ENCODE measurements around the gene SLCO4A1.

SLCO4A1 gene

DNA sequence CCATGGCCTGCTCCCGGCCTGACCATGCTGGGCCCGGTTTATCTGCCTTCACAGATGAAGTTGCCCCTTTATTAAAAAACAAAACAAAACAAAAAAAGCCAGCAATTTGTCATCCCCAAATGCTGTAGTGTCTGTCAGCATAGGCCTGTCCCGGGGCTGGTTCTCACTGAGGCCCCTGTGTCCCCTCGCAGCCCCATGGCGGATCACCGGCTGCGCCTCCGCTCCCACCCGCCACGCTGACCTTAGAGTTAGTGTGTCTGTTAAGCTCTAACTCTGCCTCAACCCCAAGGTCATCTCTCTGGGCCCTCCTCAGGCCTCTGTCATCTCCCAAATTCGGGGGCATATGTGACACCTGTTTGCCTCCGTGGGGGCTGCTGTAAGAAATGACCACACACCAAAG is 11.1 kb downstream of the SLCO4A1 start:
- DNase-seq: no peak

DNA sequence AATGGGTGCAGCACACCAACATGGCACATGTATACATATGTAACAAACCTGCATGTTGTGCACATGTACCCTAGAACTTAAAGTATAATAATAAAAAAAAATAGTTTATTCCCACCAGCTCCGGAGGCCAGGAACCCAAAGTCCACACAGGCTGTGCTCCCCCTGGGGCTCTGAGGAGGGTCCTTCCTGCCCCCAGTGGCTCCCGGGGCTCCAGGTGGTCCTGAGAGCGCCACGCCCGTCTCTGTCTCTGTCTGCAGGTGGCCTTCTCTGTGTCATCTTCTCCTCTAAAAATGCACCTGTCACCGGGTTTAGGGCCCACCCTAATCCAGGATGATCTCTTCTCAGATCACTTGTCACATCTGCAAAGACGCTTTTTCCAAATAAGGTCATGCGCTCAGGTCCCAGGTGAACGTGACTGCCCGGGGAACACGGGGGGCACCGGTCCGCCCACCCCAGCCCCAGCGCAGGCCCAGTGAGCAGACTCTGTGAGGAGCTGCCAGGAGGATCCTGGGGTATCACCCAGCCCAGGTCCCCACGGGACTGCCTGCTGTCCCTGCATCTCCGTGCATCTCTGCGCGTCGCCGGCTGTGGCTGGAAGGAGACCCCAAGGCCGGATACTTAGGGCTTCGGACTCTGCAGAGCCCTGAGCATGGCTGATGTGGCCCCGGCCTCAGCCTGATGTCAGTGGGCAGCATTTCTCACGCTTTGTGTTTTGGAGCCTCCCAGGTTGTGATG is 11.8 kb downstream of the SLCO4A1 start:
- DNase-seq: no peak

DNA sequence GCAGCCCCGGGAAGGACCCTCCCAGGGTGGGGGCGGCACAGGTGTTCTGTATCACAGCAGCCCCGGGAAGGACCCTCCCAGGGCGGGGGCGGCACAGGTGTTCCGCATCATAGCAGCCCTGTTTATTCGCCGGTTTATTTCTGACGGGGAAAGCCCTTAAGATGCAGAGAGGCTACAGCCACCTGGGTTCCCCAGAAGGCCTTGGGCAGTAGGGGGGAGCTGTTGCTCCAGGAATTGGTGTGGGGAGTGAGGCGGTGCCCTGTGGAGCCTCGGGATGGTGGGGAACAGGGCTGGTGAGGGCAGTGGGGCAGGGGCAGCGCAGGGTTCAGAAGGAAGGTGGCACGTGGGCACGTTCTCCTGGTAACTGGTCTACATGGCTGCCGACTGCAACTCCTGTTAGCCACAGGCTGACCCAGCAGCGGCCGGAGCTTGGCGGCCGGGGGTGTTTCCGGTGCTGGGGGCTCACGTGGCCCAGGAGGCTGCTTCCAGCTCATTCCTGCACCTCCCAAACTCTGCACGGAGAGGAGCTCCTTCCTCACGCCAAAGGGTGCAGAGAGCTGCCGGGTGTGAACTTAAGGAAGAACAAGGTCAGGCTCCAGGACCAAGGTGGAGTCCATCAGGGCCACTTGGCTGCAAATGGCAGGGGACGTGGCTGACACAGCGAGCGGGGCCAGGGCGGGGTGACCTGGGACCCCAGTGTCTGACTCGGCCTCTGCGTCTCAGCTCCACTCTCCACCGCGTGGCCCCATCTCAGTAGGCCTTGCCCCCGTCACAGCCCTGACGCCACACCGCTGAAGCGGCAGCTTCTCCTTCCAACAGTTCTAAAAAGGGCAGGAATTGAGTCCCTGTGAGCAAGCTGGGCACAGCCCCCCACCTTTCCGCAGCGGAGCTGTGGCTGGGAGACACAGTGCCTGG is 13.2 kb downstream of the SLCO4A1 start:
- DNase-seq: no peak

DNA sequence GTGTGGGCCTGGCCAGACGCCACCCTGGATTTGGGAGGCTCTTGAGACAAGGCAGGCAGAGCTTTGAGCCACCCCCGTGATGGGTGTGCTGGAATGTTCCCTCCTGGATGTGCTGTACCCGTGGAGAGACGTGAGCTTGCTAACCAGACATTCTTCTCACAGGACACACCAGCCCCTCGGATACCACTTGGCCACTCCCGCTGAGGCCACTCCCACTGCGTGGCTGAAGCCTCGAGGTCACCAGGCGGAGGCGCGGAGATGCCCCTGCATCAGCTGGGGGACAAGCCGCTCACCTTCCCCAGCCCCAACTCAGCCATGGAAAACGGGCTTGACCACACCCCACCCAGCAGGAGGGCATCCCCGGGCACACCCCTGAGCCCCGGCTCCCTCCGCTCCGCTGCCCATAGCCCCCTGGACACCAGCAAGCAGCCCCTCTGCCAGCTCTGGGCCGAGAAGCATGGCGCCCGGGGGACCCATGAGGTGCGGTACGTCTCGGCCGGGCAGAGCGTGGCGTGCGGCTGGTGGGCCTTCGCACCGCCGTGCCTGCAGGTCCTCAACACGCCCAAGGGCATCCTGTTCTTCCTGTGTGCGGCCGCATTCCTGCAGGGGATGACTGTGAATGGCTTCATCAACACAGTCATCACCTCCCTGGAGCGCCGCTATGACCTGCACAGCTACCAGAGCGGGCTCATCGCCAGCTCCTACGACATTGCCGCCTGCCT is 14.1 kb downstream of the SLCO4A1 start:
- DNase-seq: no peak

GRCh38 chr20:62656919-62657588 is 14.8 kb downstream of the SLCO4A1 start:
- DNase-seq: no peak

- DNase-seq: no peak
These were observed 15.3 kb downstream of the SLCO4A1 start for GRCh38 chr20:62657589-62657942.

DNA sequence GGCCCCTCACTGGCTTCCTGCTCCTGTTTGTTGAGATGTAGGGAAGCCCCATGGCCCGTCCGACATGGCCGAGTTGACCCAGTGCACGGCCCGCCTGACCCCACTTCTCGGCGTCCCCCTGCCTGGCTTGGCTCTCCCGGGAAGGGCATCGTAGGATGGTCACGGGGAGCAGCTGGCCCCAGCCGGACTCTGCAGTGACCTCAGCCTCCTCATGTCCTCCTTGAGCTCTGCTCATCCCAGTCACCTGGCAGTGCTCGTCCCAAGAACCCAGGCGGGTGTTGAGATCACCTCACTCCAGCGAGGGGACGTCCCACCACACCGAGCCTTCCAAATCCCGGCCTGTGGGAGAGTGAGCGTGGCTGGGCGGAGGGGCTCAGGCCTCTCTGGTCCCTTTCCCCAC is 15.7 kb downstream of the SLCO4A1 start:
- DNase-seq: no peak

DNA sequence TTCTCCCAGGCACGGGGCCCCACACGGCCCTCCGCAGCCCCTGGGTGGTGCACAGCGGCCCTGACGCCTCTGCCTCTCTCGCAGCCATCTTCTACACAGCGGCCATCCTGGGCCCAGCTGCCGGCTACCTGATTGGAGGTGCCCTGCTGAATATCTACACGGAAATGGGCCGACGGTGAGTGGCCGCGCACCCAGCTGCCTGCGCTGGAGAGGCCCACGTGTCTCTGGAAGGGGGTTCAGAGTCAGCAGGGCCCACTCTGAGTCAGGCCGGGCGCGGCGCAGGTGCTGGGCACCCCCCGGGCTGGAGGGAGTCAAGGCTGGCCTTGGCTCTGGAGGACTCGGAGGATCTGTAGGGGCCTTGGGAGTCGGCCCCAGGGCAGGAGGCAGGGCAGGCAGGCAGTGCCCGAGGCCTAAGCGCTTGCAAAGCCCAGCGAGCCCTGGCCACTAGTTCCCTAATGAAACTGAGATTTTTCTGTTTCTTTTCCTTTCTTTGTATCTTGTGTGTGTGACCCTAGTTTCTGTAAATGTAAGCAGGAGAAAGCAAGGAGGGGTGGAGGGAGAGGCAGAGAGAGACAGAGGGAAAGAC is 16.4 kb downstream of the SLCO4A1 start:
- DNase-seq: no peak

- no peak for DNase-seq
These were observed 17.4 kb downstream of the SLCO4A1 start for GRCh38 chr20:62659488-62660239.

DNA sequence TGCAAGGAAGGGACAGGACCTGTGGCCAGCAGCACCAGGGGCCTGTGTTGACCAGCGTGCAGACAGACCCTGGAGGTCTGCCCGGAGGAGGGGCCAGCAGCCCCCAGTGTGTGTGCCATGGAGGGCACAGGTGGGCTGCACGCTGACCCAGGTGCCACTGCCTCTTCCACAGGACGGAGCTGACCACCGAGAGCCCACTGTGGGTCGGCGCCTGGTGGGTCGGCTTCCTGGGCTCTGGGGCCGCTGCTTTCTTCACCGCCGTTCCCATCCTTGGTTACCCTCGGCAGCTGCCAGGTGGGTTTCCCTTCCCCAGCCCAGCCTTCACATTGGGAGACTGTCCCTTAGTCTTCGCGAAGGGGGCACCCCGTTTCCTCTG is 17.9 kb downstream of the SLCO4A1 start:
- no peak for DNase-seq

DNA sequence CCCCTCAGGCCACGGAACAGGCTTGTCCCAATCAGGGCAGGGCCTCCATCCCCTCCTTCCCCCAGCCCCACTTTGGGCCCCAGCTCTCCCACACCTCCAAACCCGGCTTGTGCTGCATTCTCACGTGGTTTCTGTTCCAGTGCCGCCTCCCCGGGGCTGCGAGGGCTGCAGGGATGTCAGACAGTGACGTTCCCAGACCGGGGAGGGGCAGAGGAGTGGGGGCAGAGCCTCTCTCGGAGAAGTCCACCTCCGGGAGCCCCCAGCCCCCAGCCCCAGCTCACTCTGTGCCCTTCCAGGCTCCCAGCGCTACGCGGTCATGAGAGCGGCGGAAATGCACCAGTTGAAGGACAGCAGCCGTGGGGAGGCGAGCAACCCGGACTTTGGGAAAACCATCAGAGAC is 18.5 kb downstream of the SLCO4A1 start:
- DNase-seq: no peak

- DNase-seq: no peak
These were observed 19.3 kb downstream of the SLCO4A1 start for GRCh38 chr20:62661647-62662046.

DNA sequence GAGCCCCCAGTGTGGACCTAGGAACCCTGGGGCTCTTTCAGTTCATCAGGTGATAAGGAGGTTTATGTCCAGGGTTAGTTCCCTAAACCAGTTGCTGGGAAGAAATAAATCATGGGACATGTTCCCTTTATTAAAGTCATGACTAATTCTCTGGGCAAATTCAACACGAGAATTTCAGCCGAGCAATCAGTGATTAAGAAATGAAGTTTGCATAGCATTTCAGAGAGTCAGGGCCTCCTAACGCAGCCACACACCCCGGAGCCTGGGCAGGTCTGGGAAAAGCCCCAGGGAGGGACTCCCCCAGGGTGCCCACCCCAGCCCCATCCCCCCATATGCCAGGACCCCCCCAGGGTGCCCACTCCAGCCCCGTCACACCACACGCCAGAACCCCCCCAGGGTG is 20.1 kb downstream of the SLCO4A1 start:
- DNase-seq: no peak

DNA sequence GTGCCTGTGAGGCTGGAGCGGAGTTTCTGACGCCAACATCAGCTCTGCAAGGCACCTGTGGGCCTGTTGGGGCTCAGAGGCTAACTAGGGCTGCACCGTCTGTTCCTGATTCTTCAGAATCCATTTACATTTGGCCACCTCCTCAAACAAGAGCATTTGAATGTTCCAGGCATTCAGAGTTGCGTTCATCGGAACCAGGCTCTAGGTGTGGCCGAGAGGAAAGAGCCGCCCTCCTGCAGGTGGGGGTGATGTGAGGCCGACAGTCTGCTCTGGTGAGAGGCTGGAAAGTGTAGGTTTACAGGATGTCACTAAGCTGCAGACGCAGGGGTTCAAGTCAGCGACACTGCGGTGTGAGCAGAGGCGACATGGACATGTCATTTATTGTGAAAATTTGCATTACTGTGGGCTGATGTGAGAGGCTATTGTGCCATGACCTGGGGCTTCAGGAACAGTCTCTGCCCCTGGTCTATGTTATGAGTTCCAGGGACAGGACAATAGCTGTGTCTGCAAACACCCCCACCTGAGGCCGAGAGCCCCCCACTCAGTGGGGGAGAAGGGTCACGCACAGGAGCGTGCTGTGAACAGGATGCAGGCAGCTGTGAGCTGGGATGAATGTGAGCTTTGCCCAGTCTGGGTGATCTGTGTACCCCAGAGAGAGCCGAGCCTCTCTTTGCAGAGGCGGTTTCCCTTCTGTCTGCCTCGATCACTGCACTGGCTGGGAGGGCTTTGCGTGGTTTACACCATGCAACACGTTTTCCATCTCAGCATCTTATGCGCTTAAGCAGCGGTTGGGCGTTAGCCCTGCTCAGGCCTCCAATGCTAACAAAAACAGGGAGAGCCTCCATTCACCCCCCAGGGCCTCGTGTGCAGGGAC is 21.1 kb downstream of the SLCO4A1 start:
- no peak for DNase-seq

GRCh38 chr20:62664019-62664971 is 22.0 kb downstream of the SLCO4A1 start:
- DNase-seq: no peak

GRCh38 chr20:62665153-62665754 is 23.0 kb downstream of the SLCO4A1 start:
- DNase-seq: no peak

- DNase-seq: no peak
These were observed 23.8 kb downstream of the SLCO4A1 start for GRCh38 chr20:62665826-62666735.

All from NCI-H2029 treated with DMSO at 0.1 percent for 48 hours (cell line).